Endothelial cell of umbilical vein (primary cell): ENCODE results near the gene ABCC4. TPM values are rescaled to one million over a fixed set of nuclear protein-coding genes. Genes with fewer than 3 reads are reported as not detected.

Source experiments
- BruUV-seq: library from RNA; stranded (reverse); fragments of 400-500 nt; replicated peaks from 2 replicates; lab custom pipeline; 2021; lab: Mats Ljungman, UMichigan
- CTCF ChIA-PET: fragments of 300-600, 350-600 bp; sonication (Branson Sonifier 250); formaldehyde crosslinking; loops from one replicate; lab custom pipeline; 2021; ENCODE audit warnings: antibody characterized with exemption, inconsistent platforms; lab: Charles Lee
- POLR2A ChIA-PET: fragments of 300-600, 350-600 bp; sonication (Branson Sonifier 250); formaldehyde crosslinking; loops from one replicate; lab custom pipeline; 2021; ENCODE audit warnings: antibody characterized with exemption, inconsistent platforms; lab: Charles Lee
- DNase-seq: peaks from one replicate; pipeline ENCODE4 v3.0.0-alpha.2; 2011; ENCODE audit warnings: low read depth, low spot score
- FAIRE-seq: peaks from 2 replicates; lab custom pipeline; 2011; peaks lifted over from hg19 to GRCh38; lab: Jason Lieb, UNC
- H2AFZ ChIP-seq: 2 replicates; pipeline ENCODE4 v1.6.0; 2012; ENCODE audit warnings: low read depth, low read length, control low read depth, inconsistent platforms
- H3K27ac ChIP-seq: 2 replicates; pipeline ENCODE4 v1.5.1; 2011; ENCODE audit warnings: low read depth, mild to moderate bottlenecking, control low read depth, low read length, moderate library complexity; ENCODE audit not compliant: insufficient read depth
- H3K27me3 ChIP-seq, 2 experiments: 2 replicates each; pipeline versions ENCODE4 v1.6.0 to v1.6.1; 2011; ENCODE audit warnings: low read length in 2 of 2, mixed read lengths in 1 of 2; ENCODE audit not compliant: control insufficient read depth in 2 of 2, insufficient read depth in 2 of 2
- H3K36me3 ChIP-seq, 2 experiments: 2 replicates in 1 of 2; 3 replicates in 1 of 2; pipeline ENCODE4 v1.5.1; 2011; ENCODE audit warnings: low read length in 2 of 2, mild to moderate bottlenecking in 1 of 2, moderate library complexity in 1 of 2; ENCODE audit not compliant: control insufficient read depth in 2 of 2, insufficient read depth in 2 of 2; ENCODE audit errors: extremely low read depth in 1 of 2
- H3K4me1 ChIP-seq: 3 replicates; pipeline ENCODE4 v1.5.1; 2011; ENCODE audit warnings: mild to moderate bottlenecking, low read length; ENCODE audit not compliant: control insufficient read depth, insufficient read depth; ENCODE audit errors: extremely low read depth
- H3K4me2 ChIP-seq: 2 replicates; pipeline ENCODE4 v1.6.1; 2011; ENCODE audit warnings: low read length, control low read depth, mixed read lengths; ENCODE audit not compliant: insufficient read depth
- H3K4me3 ChIP-seq, 3 experiments: fragments of 200-600 bp in 1 of 3; sonication (generic), shearing (Covaris generic) in 1 of 3; replicated peaks in 1 of 3; 2 replicates each; pipeline ENCODE4 v1.5.1; 2011 to 2016; ENCODE audit warnings: control low read depth in 3 of 3, low read length in 3 of 3, mild to moderate bottlenecking in 2 of 3, inconsistent platforms in 1 of 3, low read depth in 1 of 3, moderate library complexity in 1 of 3; ENCODE audit not compliant: insufficient read depth in 1 of 3
- H3K79me2 ChIP-seq: 2 replicates; pipeline ENCODE4 v1.6.0; 2012; ENCODE audit warnings: low read length, inconsistent platforms; ENCODE audit not compliant: control insufficient read depth, insufficient read depth
- H3K9ac ChIP-seq: replicated peaks from 2 replicates; pipeline ENCODE3; 2011; ENCODE audit warnings: low read length, control low read depth; ENCODE audit not compliant: insufficient read depth; ENCODE audit errors: extremely low read depth
- H3K9me1 ChIP-seq: replicated peaks from 3 replicates; pipeline ENCODE4 v1.6.0; 2011; ENCODE audit warnings: mild to moderate bottlenecking, low read length; ENCODE audit not compliant: control insufficient read depth, insufficient read depth; ENCODE audit errors: extremely low read depth
- H3K9me3 ChIP-seq: replicated peaks from 2 replicates; pipeline ENCODE4 v1.5.1; 2012; ENCODE audit warnings: low read length, inconsistent platforms; ENCODE audit not compliant: control insufficient read depth, insufficient read depth
- H4K20me1 ChIP-seq: replicated peaks from 2 replicates; pipeline ENCODE3; 2011; ENCODE audit warnings: mild to moderate bottlenecking, low read length; ENCODE audit not compliant: control insufficient read depth, insufficient read depth; ENCODE audit errors: extremely low read depth
- EZH2 ChIP-seq: IDR thresholded peaks from 2 replicates; pipeline ENCODE4 v1.6.1; 2012; ENCODE audit warnings: borderline replicate concordance, low read depth, mild to moderate bottlenecking, moderate library complexity, low read length, inconsistent platforms; ENCODE audit not compliant: severe bottlenecking
- FOS ChIP-seq: IDR thresholded peaks from 2 replicates; pipeline ENCODE4 v1.6.1; 2011; ENCODE audit warnings: mild to moderate bottlenecking, low read length, moderate library complexity, borderline replicate concordance; ENCODE audit not compliant: insufficient read depth
- GATA2 ChIP-seq: IDR thresholded peaks from 2 replicates; pipeline ENCODE4 v1.7.0; 2011; ENCODE audit warnings: low read depth, mild to moderate bottlenecking, moderate library complexity, mixed read lengths, low read length; ENCODE audit not compliant: insufficient read length, insufficient read depth
- JUN ChIP-seq: IDR thresholded peaks from 2 replicates; pipeline ENCODE4 v1.6.1; 2011; ENCODE audit warnings: borderline replicate concordance, low read depth; ENCODE audit not compliant: insufficient read length, insufficient read depth
- MYC ChIP-seq: IDR thresholded peaks from one replicate; pipeline ENCODE4 v1.6.1; 2011; ENCODE audit warnings: mild to moderate bottlenecking, low read depth, low read length
- POLR2A ChIP-seq: IDR thresholded peaks from 2 replicates; pipeline ENCODE4 v1.6.1; 2012; ENCODE audit warnings: low read depth, mild to moderate bottlenecking, control low read depth, low read length
- POLR2AphosphoS5 ChIP-seq: IDR thresholded peaks from 2 replicates; pipeline ENCODE4 v1.6.1; 2012; ENCODE audit warnings: low read depth, mild to moderate bottlenecking, control low read depth, low read length, moderate library complexity; ENCODE audit not compliant: insufficient read depth
- dilution Hi-C: fragments of 300-500 bp; cut with MboI; formaldehyde crosslinking; loops from one replicate; pipeline ENCODE4 v1.15.0; 2019; ENCODE audit warnings: low sequenced_read_pairs; ENCODE audit not compliant: extremely low pct_ligation_motif_present
- intact Hi-C: fragments of 100-400 bp; cut with micrococcal nuclease; formaldehyde crosslinking; loops from one replicate; pipeline ENCODE4 v1.10.0; 2022
- polyA plus RNA-seq, 4 experiments: library from polyadenylated mRNA; depleted of rRNA in 3 of 4; stranded (reverse) in 3 of 4; unstranded in 1 of 4; fragments of >200 nt; gene quantifications; 2 replicates each; pipeline versions ENCODE4 v1.2.1 to v1.2.3, GENCODE V29; 2011 to 2012; ENCODE audit warnings: missing spikeins in 1 of 4
- total RNA-seq: library from RNA; stranded (reverse); gene quantifications from 2 replicates; pipeline ENCODE4 v1.2.3, GENCODE V29; 2021
- TF ChIP-seq, protein P1 (sequence below): IDR thresholded peaks from 2 replicates; pipeline ENCODE4 v1.6.1; 2011; ENCODE audit not compliant: insufficient read depth, insufficient read length
- TF ChIP-seq, protein P2 (sequence below), 2 donors: IDR thresholded peaks; 1 replicate in 1 of 2; 2 replicates in 1 of 2; pipeline ENCODE4 v1.5.1; 2011; ENCODE audit warnings: low read length in 2 of 2, mild to moderate bottlenecking in 2 of 2, moderate library complexity in 2 of 2, control low read depth in 1 of 2, inconsistent platforms in 1 of 2, low read depth in 1 of 2; ENCODE audit not compliant: insufficient read depth in 1 of 2; ENCODE audit errors: extremely low read depth in 1 of 2

Gene ABCC4
- total and polyA plus RNA-seq, 2 donors (not counting 3 experiments of a cell fraction or from before 2014, with no cell fraction given): 9.2 to 15.9 TPM

DNA sequence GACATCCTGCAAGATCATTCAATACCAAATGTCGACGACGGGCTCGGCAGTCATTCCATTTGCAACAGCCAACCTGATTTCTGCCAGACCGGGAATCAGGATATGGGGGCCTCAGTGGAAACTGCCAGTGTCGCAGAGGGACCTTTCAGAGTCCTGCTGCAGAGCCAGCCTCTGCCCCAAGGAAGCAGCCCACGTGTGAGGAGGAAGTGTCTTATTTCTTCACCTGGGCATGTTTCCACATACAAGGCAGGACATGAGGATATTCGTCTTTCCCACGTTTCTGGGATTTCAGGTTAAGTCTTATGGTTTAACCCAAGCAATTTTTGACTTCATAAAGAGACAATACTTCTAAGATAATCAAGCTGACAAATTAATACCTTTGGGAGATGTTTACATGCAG is 69.9 kb downstream of the ABCC4 start:
- no peak overlapping the region for H2AFZ ChIP-seq
- DNase-seq (no peak), FAIRE-seq (no peak)
- ChIA-PET POLR2A (no interaction called here), CTCF (no interaction called here)
- dilution Hi-C loops: no loop called here
- H3K9ac ChIP-seq: no peak overlapping the region
- TF ChIP-seq JUN (no peak), POLR2A (no peak)
- H4K20me1 ChIP-seq: no peaks in the 10 kb centered on the region
- H3K9me1 ChIP-seq: no peaks in the 10 kb centered on the region
- peaks cover 10% of the 10 kb centered on the region for H3K4me1 ChIP-seq
- no peak overlapping the region for H3K4me2 ChIP-seq
- H3K27me3 ChIP-seq: no peaks in the 10 kb centered on the region
- no peak overlapping the region for H3K27ac ChIP-seq
- intact Hi-C loops: no loop called here
- no TSS peak for BruUV-seq
- H3K79me2 ChIP-seq: peaks cover 2% of the 10 kb centered on the region
- H3K4me3 ChIP-seq: no peak overlapping the region
- no peaks in the 10 kb centered on the region for H3K9me3 ChIP-seq
- no peaks in the 10 kb centered on the region for H3K36me3 ChIP-seq

DNA sequence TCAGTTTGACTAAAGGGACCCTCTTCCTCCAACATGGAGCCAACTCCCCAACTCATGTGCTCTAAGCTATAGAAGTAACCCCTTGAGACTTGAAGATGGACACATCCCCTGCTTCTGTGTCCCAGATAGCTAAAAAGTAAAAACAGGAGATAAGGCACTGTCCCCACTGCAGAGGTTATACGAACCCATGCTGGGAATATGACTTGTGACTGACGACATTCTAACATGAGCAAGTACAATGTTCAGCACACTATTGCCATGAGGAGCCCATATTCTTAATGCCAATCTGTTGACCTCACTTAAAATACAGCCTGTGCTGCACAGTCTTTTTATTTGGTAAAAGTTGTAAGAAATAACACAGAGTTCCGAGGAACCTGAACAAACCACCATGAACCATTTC is 71.4 kb downstream of the ABCC4 start:
- intact Hi-C loops (no loop called here), dilution Hi-C loops (no loop called here)
- Histone ChIP-seq H3K27ac (no peak overlapping the region), H3K27me3 (no peaks in the 10 kb centered on the region), H4K20me1 (no peaks in the 10 kb centered on the region), H3K4me2 (no peak overlapping the region), H3K4me1 (no peaks in the 10 kb centered on the region), H3K79me2 (no peaks in the 10 kb centered on the region), H3K9ac (no peak overlapping the region), H2AFZ (no peak overlapping the region), H3K36me3 (no peaks in the 10 kb centered on the region), H3K4me3 (no peak overlapping the region), H3K9me1 (no peaks in the 10 kb centered on the region), H3K9me3 (no peaks in the 10 kb centered on the region)
- BruUV-seq: no TSS peak
- ChIA-PET POLR2A (no interaction called here), CTCF (interaction anchor here (1.0 kb wide), 3 partner anchors 18 to 175 kb away, joined by 3 to 4 read pairs (median 3); no protein-coding TSS in a partner anchor)
- no peak for FAIRE-seq
- TF ChIP-seq EZH2 (no peak), MYC (no peak), FOS (no peak), POLR2AphosphoS5 (no peak), POLR2A (no peak), GATA2 (no peak), JUN (no peak)
- TF ChIP-seq, protein P1, sequence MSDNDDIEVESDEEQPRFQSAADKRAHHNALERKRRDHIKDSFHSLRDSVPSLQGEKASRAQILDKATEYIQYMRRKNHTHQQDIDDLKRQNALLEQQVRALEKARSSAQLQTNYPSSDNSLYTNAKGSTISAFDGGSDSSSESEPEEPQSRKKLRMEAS: no peak
- TF ChIP-seq, protein P2, sequence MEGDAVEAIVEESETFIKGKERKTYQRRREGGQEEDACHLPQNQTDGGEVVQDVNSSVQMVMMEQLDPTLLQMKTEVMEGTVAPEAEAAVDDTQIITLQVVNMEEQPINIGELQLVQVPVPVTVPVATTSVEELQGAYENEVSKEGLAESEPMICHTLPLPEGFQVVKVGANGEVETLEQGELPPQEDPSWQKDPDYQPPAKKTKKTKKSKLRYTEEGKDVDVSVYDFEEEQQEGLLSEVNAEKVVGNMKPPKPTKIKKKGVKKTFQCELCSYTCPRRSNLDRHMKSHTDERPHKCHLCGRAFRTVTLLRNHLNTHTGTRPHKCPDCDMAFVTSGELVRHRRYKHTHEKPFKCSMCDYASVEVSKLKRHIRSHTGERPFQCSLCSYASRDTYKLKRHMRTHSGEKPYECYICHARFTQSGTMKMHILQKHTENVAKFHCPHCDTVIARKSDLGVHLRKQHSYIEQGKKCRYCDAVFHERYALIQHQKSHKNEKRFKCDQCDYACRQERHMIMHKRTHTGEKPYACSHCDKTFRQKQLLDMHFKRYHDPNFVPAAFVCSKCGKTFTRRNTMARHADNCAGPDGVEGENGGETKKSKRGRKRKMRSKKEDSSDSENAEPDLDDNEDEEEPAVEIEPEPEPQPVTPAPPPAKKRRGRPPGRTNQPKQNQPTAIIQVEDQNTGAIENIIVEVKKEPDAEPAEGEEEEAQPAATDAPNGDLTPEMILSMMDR (IDR thresholded peaks at IDR 0.05; ENCODE audit: extremely low read depth in 1 of 2, insufficient read depth in 1 of 2, low read depth in 1 of 2, low read length in 2 of 2): no peak
- DNase-seq: no peak
